CD4-positive, alpha-beta T cell treated with Interleukin-17A for 4 hours (primary cell): ENCODE measurements around the gene KRT23.

Experiments used
- DNase-seq: peaks from one replicate; pipeline ENCODE4 v3.0.0-alpha.2; 2020; ENCODE audit warnings: mixed read lengths

Gene KRT23, protein sequence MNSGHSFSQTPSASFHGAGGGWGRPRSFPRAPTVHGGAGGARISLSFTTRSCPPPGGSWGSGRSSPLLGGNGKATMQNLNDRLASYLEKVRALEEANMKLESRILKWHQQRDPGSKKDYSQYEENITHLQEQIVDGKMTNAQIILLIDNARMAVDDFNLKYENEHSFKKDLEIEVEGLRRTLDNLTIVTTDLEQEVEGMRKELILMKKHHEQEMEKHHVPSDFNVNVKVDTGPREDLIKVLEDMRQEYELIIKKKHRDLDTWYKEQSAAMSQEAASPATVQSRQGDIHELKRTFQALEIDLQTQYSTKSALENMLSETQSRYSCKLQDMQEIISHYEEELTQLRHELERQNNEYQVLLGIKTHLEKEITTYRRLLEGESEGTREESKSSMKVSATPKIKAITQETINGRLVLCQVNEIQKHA

DNA sequence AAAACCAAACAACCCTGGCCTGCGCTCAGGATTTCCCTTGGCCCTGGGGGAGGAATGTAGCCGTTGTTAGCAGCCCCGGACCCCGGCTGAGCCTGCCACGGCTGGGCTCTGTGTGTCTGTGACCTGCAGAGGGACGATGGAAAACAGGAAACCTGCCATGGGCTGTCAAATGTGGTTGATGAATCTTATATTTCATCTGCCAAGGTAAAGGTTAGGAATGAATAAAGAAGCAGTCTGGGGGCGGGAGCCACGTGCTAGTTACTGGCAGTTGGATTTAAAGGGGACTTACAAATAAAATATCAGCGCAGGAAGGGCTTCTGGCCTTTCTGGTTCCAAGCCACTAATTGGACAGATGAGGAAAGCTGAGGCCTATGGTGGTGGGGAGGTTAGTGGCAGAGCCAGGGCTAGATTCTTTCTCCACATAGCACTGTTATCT is at the start of gene KRT23:
KRT23 (minus strand) TSS at position 263 of the 436 bp plus-strand sequence. CDS start 1,043 bp downstream, outside the sequence.
- no peak for DNase-seq

GRCh38 chr17:40986920-40987319 is 49.5 kb upstream of the KRT23 start:
- no peak for DNase-seq

- DNase-seq: no peak
Observed at GRCh38 chr17:40984226-40984625, 46.8 kb upstream of the KRT23 start, which contains the start of gene KRT40. KRT40 (minus strand) TSS chr17:40984326; CDS start chr17:40984273, 53 bp downstream.

GRCh38 chr17:40981115-40981514 is 43.7 kb upstream of the KRT23 start:
- no peak for DNase-seq

DNA sequence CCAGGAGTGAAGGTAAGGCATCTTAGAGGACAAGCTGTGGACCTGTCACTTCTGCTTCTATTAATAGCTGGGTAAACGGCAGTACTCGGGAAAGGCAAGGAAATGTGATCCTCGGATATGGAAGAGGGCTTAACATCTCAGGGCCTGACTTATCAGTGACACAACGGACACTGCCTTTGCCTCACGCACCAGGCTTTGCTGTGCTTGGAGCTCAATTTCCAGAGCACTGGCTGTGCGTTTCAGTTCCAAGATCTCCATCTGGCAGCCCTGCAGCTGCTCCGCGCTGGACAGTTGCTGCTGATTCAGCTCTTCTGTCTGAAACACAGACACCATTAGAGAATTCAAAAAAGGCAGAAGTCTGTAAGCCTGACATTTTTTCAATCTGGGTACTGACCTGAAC is 43.1 kb upstream of the KRT23 start:
- no peak for DNase-seq

GRCh38 chr17:40980117-40980516 is 42.7 kb upstream of the KRT23 start:
- DNase-seq: no peak

- DNase-seq: no peak
Observed at GRCh38 chr17:40978575-40979151, 41.2 kb upstream of the KRT23 start.

DNA sequence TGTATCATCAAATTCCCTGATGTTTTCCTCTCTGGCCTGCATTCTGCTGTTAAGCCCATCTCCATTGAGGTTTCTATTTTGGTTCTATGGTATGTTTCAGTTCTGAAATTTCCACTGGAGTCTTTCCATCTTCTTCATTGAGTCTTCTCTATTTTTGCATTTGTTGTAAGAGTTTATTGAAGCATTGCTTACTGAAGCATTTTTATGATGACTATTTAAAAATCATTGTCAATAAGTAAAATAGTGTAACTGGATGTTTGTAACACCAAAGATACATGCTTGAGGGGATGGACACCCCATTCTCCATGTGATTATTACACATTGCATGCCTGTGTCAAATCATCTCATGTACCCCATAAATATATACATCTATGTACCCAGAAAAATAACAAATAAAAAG is 38.1 kb upstream of the KRT23 start:
- DNase-seq: no peak

GRCh38 chr17:40974366-40974765 is 36.9 kb upstream of the KRT23 start:
- no peak for DNase-seq

GRCh38 chr17:40967582-40967981 is 30.1 kb upstream of the KRT23 start:
- no peak for DNase-seq

DNA sequence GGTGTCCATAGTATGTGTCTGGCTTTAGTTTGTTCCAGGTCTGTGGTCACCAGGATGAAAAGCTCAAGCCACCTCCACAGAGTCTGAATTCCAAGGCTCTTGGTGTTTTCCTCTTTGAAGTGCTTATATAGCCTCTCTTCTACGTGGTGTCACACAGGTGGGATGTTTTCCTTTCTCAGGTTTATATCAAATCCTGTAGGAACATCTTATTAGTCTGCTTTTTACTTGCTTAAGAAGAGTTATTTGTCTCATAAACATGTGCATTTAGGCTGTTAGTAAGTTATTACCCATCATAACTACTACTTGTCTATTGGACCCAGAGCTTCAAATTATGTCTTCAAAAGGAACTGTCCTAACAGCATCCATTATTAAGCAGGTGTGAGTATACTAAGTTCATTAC is 29.4 kb upstream of the KRT23 start, which contains the start of gene KRT39:
KRT39 (minus strand) TSS at position 101 of the 400 bp plus-strand sequence; CDS start at position 9, 92 bp downstream.
- DNase-seq: no peak

GRCh38 chr17:40963838-40964237 is 26.4 kb upstream of the KRT23 start:
- DNase-seq: no peak

DNA sequence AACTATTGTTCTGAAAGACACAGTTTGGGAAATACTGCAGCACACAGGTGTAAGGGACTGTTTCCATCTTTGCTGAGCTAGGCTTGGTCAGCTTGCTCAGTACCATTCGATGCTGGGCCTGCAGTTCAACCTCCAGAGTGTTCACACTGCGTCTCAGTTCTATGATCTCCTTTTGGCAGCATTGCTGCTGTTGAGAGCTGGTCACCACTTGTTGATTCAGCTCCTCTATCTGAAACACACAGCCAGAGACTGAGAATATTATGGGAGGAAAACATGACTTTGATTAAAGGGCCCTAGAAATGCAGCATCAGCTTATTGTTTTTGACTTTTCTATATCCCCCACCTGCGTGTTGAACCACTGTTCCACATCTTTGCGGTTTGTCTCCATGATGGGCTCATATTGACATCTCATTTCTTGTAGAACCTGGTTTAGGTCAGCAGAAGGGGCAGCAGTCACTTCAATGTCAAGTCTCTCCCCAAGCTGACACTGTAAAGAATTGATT is 24.7 kb upstream of the KRT23 start:
- no peak for DNase-seq

- no peak for DNase-seq
Observed at GRCh38 chr17:40961591-40961990, 24.1 kb upstream of the KRT23 start.

- no peak for DNase-seq
Observed at GRCh38 chr17:40960144-40960543, 22.7 kb upstream of the KRT23 start.

- no peak for DNase-seq
Observed at GRCh38 chr17:40958086-40958953, 20.9 kb upstream of the KRT23 start.

- DNase-seq: no peak
Observed at GRCh38 chr17:40956401-40957254, 19.2 kb upstream of the KRT23 start.

DNA sequence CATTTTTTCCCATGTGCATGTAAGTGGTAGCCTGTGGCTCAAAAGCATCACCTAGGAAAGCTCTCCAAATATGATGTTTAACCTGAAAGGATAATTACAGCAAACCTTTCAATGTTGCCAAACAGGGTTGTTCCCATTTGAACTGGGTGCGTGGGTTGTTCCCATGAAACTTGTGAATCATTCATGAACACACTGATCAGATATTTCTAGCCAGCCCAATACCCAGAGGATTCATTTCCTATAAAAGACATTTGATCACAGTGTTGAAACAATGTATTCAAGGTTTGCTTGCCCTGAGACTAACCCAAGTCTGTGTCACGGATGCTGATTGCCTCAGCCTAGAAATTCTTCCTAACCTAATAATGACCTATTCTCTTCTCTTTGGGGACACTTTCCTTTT is 16.4 kb upstream of the KRT23 start:
- no peak for DNase-seq

- DNase-seq: no peak
Observed at GRCh38 chr17:40952661-40953060, 15.2 kb upstream of the KRT23 start.

DNA sequence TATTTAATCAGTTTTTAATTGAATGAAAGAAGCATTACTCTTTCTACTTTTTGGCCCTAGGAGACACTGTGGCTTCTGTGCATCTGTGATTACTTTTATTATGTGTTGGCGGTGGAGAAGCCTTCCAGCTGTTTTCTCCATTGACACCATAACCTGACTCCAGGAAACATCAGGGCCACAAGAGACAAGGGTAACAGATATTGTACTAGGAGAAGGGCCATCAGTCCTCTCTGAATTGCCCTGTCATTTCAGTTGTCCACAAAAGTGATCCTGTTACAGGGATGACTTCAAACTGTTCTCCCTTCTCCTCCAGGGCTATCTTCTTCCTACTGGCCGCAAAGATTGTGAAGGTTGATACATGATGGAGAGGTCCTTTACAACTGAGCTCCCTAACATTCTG is 14.7 kb upstream of the KRT23 start:
- no peak for DNase-seq

DNA sequence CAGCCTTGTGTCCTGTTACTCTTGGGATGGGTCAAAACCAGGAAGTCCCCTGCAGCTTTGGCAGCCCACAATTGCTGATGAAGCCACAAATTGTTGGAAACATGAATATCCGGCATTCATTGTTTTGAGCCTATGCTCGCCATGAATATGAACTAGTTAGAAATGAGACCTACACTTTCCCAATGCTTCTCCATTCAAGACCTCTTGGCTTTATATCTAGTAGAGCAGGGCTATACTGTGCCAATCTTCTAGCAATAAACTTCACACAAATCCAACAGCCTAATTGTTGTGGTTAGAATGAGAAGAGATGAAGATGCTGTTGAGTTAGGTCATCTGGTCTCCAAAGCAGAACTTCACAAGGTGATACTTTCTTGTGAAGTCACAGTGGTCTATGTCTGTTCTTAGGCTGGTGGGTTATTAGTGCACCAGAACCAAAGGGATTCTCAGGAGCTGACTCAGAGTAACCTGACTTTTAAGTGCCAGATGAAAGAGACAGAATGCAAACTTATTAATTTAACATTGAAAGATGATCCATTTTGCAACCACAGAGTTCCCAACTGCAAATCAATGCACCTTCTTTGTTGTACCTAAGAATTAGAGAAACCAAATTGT is 13.7 kb upstream of the KRT23 start:
- DNase-seq: no peak

- DNase-seq: no peak
Observed at GRCh38 chr17:40950176-40950575, 12.7 kb upstream of the KRT23 start.
